HepG2 (cell line): ENCODE measurements around the gene TMEM61. TPM values are rescaled to one million over a fixed set of nuclear protein-coding genes. Genes with fewer than 3 reads are reported as not detected.
A peak's percentile ranks its signal among the peaks of the same experiment; 100 is the strongest.

Experiments
- BCL6 ChIP-seq: IDR thresholded peaks from 2 replicates; pipeline ENCODE4 v1.6.1; 2016; ENCODE audit warnings: missing genetic modification reagents, missing compliant biosample characterization
- CENPT ChIP-seq: sonication (generic); formaldehyde crosslinking; IDR thresholded peaks from 2 replicates; pipeline ENCODE4 v1.8.0; 2022; ENCODE audit warnings: low read depth, mild to moderate bottlenecking, moderate library complexity, missing genetic modification reagents
- GTF3A ChIP-seq: sonication (generic); formaldehyde crosslinking; conservative IDR thresholded peaks from 2 replicates; pipeline ENCODE4 v1.4.0; 2020; ENCODE audit warnings: mild to moderate bottlenecking, missing genetic modification reagents
- KMT2B ChIP-seq: IDR thresholded peaks from 2 replicates; pipeline ENCODE4 v1.6.1; 2016; ENCODE audit warnings: missing genetic modification reagents, missing compliant biosample characterization
- MAF1 ChIP-seq: sonication (generic); formaldehyde crosslinking; IDR thresholded peaks from 2 replicates; pipeline ENCODE4 v1.5.0; 2020; ENCODE audit warnings: missing genetic modification reagents, borderline replicate concordance
- NFKBIZ ChIP-seq: IDR thresholded peaks from 2 replicates; pipeline ENCODE4 v1.6.1; 2018; ENCODE audit warnings: missing genetic modification reagents, missing compliant biosample characterization
- ONECUT2 ChIP-seq: sonication (generic); formaldehyde crosslinking; IDR thresholded peaks from 2 replicates; pipeline ENCODE4 v1.4.0; 2020; ENCODE audit warnings: missing genetic modification reagents
- PRMT3 ChIP-seq: sonication (generic); formaldehyde crosslinking; IDR thresholded peaks from 2 replicates; pipeline ENCODE4 v1.8.1; 2022; ENCODE audit warnings: low read depth, mild to moderate bottlenecking, moderate library complexity, missing genetic modification reagents, borderline replicate concordance
- RAD51 ChIP-seq: fragments of 450-650 bp; IDR thresholded peaks from 2 replicates; pipeline ENCODE4 v1.6.1; 2016; ENCODE audit warnings: borderline replicate concordance
- RARG ChIP-seq: sonication (generic); formaldehyde crosslinking; IDR thresholded peaks from 2 replicates; pipeline ENCODE4 v1.4.0; 2020; ENCODE audit warnings: low read depth, mild to moderate bottlenecking, missing genetic modification reagents
- SUZ12 ChIP-seq: fragments of 150-350 bp; IDR thresholded peaks from 2 replicates; pipeline ENCODE4 v1.6.1; 2014; ENCODE audit warnings: low read depth, low read length
- TP53 ChIP-seq: sonication (generic); formaldehyde crosslinking; conservative IDR thresholded peaks from 2 replicates; pipeline ENCODE4 v1.4.0; 2020; ENCODE audit warnings: missing genetic modification reagents
- ZBTB7A ChIP-seq: sonication (generic); formaldehyde crosslinking; IDR thresholded peaks from 2 replicates; pipeline ENCODE4 v1.8.0; 2022; ENCODE audit warnings: mild to moderate bottlenecking, missing genetic modification reagents
- ZMAT3 ChIP-seq: sonication (generic); formaldehyde crosslinking; conservative IDR thresholded peaks from 2 replicates; pipeline ENCODE4 v1.7.0; 2021; ENCODE audit warnings: missing genetic modification reagents
- ZNF180 ChIP-seq: sonication (generic); formaldehyde crosslinking; IDR thresholded peaks from 2 replicates; pipeline ENCODE4 v1.4.0; 2020; ENCODE audit warnings: low read depth, missing genetic modification reagents, borderline replicate concordance
- ZNF607 ChIP-seq: sonication (generic); formaldehyde crosslinking; IDR thresholded peaks from 2 replicates; pipeline ENCODE4 v1.5.1; 2020; ENCODE audit warnings: missing genetic modification reagents, mild to moderate bottlenecking, borderline replicate concordance
- ZNF616 ChIP-seq: sonication (generic); formaldehyde crosslinking; IDR thresholded peaks from 2 replicates; pipeline ENCODE4 v1.5.0; 2020; ENCODE audit warnings: low read depth, mild to moderate bottlenecking, missing genetic modification reagents
- ZNF703 ChIP-seq: sonication (generic); formaldehyde crosslinking; IDR thresholded peaks from 2 replicates; pipeline ENCODE4 v1.5.1; 2020; ENCODE audit warnings: missing genetic modification reagents, mild to moderate bottlenecking, moderate library complexity, borderline replicate concordance
- ZNF782 ChIP-seq: sonication (generic); formaldehyde crosslinking; IDR thresholded peaks from 2 replicates; pipeline ENCODE4 v1.4.0; 2020; ENCODE audit warnings: missing genetic modification reagents, mild to moderate bottlenecking, borderline replicate concordance
- ZSCAN12 ChIP-seq: sonication (generic); formaldehyde crosslinking; IDR thresholded peaks from 2 replicates; pipeline ENCODE4 v1.9.0; 2021; ENCODE audit warnings: mild to moderate bottlenecking, missing genetic modification reagents
- polyA plus RNA-seq, 8 experiments: library from polyadenylated mRNA; depleted of rRNA in 3 of 8; stranded (reverse) in 7 of 8; unstranded in 1 of 8; fragments of >200 nt; fragmentation: Illumina TruSeq in 4 of 8; extraction: Trizol in 4 of 8; gene quantifications; 2 replicates each; pipeline versions ENCODE4 v1.2.1 to v1.2.3, GENCODE V29; 2011 to 2016; ENCODE audit warnings: low read depth in 4 of 8, missing spikeins in 1 of 8, mixed read lengths in 1 of 8; ENCODE audit not compliant: insufficient read depth in 1 of 8
- total RNA-seq, 5 experiments: library from RNA; depleted of rRNA; stranded (reverse); fragments of >200 nt; fragmentation: Illumina TruSeq; extraction: Trizol; gene quantifications; 2 replicates each; pipeline ENCODE4 v1.2.3, GENCODE V29; 2016; ENCODE audit warnings: low read depth in 1 of 5
- TF ChIP-seq, protein P1 (sequence below): sonication (generic); formaldehyde crosslinking; IDR thresholded peaks from 2 replicates; pipeline ENCODE4 v1.5.0; 2020; ENCODE audit warnings: mild to moderate bottlenecking, missing genetic modification reagents
- TF ChIP-seq, protein P2 (sequence below): sonication (generic); formaldehyde crosslinking; IDR thresholded peaks from 2 replicates; pipeline ENCODE4 v1.5.0; 2020; ENCODE audit warnings: missing genetic modification reagents, mild to moderate bottlenecking, borderline replicate concordance
- TF ChIP-seq, protein P3 (sequence below): sonication (generic); formaldehyde crosslinking; IDR thresholded peaks from 2 replicates; pipeline ENCODE4 v1.4.0; 2020; ENCODE audit warnings: low read depth, mild to moderate bottlenecking, missing genetic modification reagents
- TF ChIP-seq, protein P4 (sequence below): sonication (generic); formaldehyde crosslinking; IDR thresholded peaks from 2 replicates; pipeline ENCODE4 v1.8.0; 2023; ENCODE audit warnings: mild to moderate bottlenecking, missing genetic modification reagents

Gene TMEM61
- total and polyA plus RNA-seq, 2 of the 13 experiments (the other 11 are each of a cell fraction or from before 2014, with no cell fraction given): not detected

DNA sequence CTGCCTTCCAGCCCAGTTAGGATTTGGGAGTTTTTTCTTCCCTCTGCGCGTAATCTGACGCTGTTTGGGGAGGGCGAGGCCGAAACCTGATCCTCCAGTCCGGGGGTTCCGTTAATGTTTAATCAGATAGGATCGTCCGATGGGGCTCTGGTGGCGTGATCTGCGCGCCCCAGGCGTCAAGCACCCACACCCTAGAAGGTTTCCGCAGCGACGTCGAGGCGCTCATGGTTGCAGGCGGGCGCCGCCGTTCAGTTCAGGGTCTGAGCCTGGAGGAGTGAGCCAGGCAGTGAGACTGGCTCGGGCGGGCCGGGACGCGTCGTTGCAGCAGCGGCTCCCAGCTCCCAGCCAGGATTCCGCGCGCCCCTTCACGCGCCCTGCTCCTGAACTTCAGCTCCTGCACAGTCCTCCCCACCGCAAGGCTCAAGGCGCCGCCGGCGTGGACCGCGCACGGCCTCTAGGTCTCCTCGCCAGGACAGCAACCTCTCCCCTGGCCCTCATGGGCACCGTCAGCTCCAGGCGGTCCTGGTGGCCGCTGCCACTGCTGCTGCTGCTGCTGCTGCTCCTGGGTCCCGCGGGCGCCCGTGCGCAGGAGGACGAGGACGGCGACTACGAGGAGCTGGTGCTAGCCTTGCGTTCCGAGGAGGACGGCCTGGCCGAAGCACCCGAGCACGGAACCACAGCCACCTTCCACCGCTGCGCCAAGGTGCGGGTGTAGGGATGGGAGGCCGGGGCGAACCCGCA, 59.1 kb downstream of the TMEM61 start, which contains the start of gene PCSK9 (continued):
- TF ChIP-seq ZNF607 (CRISPR knock-in tag) (peak; percentile 87), KMT2B (CRISPR knock-in tag) (0 out of 2 replicates have a peak, but pooled peaks have one; percentile 65), ZNF616 (CRISPR knock-in tag) (peak; percentile 53; the same call in 1 of the 2 replicates), RARG (0 out of 2 replicates have a peak, but pooled peaks have one; percentile 46), NFKBIZ (CRISPR knock-in tag) (no peak), ZNF782 (peak; percentile 90), ZNF703 (CRISPR knock-in tag) (peak; percentile 81; the same call in 1 of the 2 replicates), ONECUT2 (CRISPR knock-in tag) (peak; percentile 55; the same call in 1 of the 2 replicates), CENPT (peak; percentile 88), ZBTB7A (CRISPR knock-in tag) (peak; percentile 27; the same call in 1 of the 2 replicates), TP53 (CRISPR knock-in tag) (0 out of 2 replicates have a peak, but pooled peaks have one; percentile 58), RAD51 (no peak), BCL6 (CRISPR knock-in tag) (peak; percentile 76), PRMT3 (CRISPR knock-in tag) (no peak), MAF1 (CRISPR knock-in tag) (no peak), SUZ12 (no peak), ZSCAN12 (CRISPR knock-in tag) (no peak), GTF3A (CRISPR knock-in tag) (no peak), ZMAT3 (CRISPR knock-in tag) (0 out of 2 replicates have a peak, but pooled peaks have one; percentile 70), ZNF180 (CRISPR knock-in tag) (no peak)
- TF ChIP-seq, protein P1, sequence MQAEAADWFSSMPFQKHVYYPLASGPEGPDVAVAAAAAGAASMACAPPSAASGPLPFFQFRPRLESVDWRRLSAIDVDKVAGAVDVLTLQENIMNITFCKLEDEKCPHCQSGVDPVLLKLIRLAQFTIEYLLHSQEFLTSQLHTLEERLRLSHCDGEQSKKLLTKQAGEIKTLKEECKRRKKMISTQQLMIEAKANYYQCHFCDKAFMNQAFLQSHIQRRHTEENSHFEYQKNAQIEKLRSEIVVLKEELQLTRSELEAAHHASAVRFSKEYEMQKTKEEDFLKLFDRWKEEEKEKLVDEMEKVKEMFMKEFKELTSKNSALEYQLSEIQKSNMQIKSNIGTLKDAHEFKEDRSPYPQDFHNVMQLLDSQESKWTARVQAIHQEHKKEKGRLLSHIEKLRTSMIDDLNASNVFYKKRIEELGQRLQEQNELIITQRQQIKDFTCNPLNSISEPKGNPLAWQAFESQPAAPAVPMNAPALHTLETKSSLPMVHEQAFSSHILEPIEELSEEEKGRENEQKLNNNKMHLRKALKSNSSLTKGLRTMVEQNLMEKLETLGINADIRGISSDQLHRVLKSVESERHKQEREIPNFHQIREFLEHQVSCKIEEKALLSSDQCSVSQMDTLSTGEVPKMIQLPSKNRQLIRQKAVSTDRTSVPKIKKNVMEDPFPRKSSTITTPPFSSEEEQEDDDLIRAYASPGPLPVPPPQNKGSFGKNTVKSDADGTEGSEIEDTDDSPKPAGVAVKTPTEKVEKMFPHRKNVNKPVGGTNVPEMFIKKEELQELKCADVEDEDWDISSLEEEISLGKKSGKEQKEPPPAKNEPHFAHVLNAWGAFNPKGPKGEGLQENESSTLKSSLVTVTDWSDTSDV (CRISPR knock-in tag): peak; percentile 69; the same call in 1 of the 2 replicates
- TF ChIP-seq, protein P2, sequence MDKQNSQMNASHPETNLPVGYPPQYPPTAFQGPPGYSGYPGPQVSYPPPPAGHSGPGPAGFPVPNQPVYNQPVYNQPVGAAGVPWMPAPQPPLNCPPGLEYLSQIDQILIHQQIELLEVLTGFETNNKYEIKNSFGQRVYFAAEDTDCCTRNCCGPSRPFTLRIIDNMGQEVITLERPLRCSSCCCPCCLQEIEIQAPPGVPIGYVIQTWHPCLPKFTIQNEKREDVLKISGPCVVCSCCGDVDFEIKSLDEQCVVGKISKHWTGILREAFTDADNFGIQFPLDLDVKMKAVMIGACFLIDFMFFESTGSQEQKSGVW: no peak
- TF ChIP-seq, protein P3, sequence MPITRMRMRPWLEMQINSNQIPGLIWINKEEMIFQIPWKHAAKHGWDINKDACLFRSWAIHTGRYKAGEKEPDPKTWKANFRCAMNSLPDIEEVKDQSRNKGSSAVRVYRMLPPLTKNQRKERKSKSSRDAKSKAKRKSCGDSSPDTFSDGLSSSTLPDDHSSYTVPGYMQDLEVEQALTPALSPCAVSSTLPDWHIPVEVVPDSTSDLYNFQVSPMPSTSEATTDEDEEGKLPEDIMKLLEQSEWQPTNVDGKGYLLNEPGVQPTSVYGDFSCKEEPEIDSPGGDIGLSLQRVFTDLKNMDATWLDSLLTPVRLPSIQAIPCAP (CRISPR knock-in tag): no peak
- TF ChIP-seq, protein P4, sequence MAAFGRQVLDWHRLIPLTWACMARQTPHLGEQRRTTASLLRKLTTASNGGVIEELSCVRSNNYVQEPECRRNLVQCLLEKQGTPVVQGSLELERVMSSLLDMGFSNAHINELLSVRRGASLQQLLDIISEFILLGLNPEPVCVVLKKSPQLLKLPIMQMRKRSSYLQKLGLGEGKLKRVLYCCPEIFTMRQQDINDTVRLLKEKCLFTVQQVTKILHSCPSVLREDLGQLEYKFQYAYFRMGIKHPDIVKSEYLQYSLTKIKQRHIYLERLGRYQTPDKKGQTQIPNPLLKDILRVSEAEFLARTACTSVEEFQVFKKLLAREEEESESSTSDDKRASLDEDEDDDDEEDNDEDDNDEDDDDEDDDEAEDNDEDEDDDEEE (CRISPR knock-in tag): peak; percentile 74
